Kidney epithelial cell (primary cell): ENCODE measurements around the gene DLEC1. TPM values are rescaled to one million over a fixed set of nuclear protein-coding genes. Genes with fewer than 3 reads are reported as not detected.

Experiments used
- DNase-seq: peaks from one replicate; pipeline ENCODE4 v3.0.0-alpha.2; 2010; ENCODE audit warnings: low read depth
- H3K27me3 ChIP-seq: 2 replicates; pipeline ENCODE4 v1.6.0; 2011; ENCODE audit warnings: low read length; ENCODE audit not compliant: control insufficient read depth, insufficient read depth
- H3K36me3 ChIP-seq: 2 replicates; pipeline ENCODE4 v1.5.1; 2011; ENCODE audit warnings: low read length; ENCODE audit not compliant: control insufficient read depth, insufficient read depth
- H3K4me3 ChIP-seq: 2 replicates; pipeline ENCODE4 v1.5.1; 2011; ENCODE audit warnings: low read depth, mild to moderate bottlenecking, control low read depth, low read length
- total RNA-seq: library from RNA; depleted of rRNA; stranded (reverse); fragments of >200 nt; gene quantifications from 2 replicates; pipeline ENCODE4 v1.2.3, GENCODE V29; 2015
- TF ChIP-seq, protein P1 (sequence below): IDR thresholded peaks from 2 replicates; pipeline ENCODE4 v1.5.1; 2011; ENCODE audit warnings: mild to moderate bottlenecking, moderate library complexity, low read length, control low read depth, inconsistent platforms; ENCODE audit not compliant: insufficient read depth, poor library complexity, severe bottlenecking

The DLEC1 gene
- total RNA-seq, 1 donor from 2014 or later, result 0.17 TPM

DNA sequence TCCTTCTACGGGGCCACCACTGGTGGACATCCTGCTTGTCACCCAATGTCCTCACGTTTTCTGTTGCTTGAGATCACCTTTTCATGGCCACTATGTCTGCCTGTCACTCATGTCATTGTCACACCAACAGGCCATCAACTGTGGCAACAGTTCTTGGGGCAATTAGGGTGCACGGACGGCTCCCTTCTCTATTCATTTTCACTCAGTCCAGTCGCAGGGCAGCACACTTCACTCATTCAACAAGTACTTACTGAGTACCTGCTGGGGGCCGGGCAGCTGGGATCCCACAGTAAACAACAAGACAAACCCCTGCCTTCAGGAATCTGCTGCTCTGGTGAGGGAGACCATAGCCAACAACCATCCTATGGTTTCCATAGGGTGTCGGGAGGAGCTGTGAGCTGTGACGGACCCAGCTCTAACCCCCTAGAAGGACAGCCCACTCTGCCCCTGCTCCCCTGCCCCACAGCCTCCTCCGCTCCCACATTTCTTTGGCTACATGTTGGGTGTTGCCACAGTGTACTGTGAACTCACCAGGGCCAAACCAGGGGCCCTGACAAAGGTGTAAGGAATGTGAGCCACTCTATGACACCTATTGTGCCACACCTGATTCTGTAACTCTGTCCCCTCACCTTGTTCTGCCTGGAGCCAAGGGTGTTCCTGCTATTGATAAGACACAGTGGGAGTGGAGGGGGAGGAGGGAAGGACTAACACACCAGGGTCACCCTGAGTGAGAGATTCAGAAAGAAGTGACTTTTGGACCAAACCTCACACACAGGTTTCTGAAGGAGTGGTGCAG is 46.5 kb upstream of the DLEC1 start:
- no peak for DNase-seq
- H3K4me3 ChIP-seq, result no peak overlapping the region
- no peaks in the 10 kb centered on the region for H3K36me3 ChIP-seq
- TF ChIP-seq, protein P1, sequence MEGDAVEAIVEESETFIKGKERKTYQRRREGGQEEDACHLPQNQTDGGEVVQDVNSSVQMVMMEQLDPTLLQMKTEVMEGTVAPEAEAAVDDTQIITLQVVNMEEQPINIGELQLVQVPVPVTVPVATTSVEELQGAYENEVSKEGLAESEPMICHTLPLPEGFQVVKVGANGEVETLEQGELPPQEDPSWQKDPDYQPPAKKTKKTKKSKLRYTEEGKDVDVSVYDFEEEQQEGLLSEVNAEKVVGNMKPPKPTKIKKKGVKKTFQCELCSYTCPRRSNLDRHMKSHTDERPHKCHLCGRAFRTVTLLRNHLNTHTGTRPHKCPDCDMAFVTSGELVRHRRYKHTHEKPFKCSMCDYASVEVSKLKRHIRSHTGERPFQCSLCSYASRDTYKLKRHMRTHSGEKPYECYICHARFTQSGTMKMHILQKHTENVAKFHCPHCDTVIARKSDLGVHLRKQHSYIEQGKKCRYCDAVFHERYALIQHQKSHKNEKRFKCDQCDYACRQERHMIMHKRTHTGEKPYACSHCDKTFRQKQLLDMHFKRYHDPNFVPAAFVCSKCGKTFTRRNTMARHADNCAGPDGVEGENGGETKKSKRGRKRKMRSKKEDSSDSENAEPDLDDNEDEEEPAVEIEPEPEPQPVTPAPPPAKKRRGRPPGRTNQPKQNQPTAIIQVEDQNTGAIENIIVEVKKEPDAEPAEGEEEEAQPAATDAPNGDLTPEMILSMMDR, result no peak
- no peaks in the 10 kb centered on the region for H3K27me3 ChIP-seq

DNA sequence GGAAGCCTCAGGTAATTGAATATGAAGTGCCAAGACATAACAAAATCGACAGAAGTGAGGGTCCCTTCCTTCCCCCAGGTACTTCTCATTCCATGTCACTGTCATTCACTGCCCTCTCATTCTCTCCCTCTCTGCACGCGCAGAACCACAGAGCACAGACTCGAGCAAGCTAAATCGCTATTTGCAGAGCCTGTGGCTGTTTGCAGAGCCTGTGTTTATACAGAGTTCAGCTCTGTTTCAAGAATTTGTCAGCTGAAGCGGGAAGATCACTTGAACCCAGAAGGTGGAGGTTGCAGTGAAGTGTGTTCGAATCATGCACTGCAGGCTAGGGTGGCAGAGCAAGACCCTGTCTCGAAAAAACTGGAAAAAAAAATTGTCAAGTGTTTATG is 45.9 kb upstream of the DLEC1 start:
- TF ChIP-seq, protein P1, result no peak
- Histone ChIP-seq H3K27me3 (no peaks in the 10 kb centered on the region), H3K36me3 (no peaks in the 10 kb centered on the region), H3K4me3 (no peak overlapping the region)
- DNase-seq, result no peak

DNA sequence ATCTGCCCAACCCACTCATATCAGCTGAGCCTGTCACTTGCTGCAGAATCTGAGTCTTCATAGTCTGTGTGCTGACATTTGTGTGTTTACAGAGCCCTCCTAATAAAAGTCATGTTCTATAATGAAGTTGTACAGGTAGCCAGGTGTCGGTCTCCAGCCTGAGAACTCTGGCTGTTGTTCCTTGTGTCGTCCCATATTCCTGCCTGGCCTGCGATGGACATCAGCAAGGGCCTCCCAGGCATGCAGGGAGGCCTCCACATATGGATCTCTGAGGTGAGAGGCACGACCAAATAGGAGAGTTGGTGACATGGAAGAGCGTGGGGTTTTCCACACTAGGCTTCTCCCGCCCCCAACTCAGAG is 45.6 kb upstream of the DLEC1 start:
- TF ChIP-seq, protein P1, result no peak
- H3K4me3 ChIP-seq, result no peak overlapping the region
- no peak for DNase-seq
- no peaks in the 10 kb centered on the region for H3K27me3 ChIP-seq
- no peaks in the 10 kb centered on the region for H3K36me3 ChIP-seq

DNA sequence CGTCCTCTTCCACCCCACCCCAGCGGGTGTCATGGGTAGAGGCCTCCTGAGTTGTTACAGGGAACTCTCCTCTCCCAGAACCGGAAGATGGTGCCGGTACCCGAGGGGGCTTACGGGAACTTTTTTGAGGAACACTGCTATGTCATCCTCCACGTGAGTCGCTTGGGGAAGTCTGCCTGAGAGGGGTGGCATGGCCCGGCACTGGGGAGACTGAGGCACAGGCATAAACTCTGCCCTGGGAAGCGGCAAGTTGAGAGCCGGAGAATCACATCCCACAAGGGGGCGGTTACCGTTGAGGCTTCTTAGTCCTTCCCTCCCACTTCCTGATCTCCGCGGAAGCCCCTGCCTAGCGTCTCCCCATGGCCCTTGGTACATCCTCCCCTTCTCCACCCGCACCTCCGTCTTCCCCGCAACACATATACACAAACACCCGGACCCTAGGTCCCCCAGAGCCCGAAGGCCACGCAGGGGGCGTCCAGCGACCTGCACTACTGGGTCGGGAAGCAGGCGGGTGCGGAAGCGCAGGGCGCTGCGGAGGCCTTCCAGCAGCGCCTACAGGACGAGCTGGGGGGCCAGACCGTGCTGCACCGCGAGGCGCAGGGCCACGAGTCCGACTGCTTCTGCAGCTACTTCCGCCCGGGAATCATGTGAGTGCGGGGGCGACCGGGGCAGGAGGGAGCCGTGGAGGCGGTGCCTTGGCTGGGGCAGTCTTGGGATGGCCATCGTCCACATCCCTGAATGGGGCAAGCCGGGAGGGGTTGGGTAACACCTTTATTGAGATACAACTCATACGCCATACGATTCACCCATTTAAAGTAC is 45.0 kb upstream of the DLEC1 start:
- Histone ChIP-seq H3K27me3 (no peaks in the 10 kb centered on the region), H3K4me3 (peak overlapping the region; percentile 48), H3K36me3 (no peaks in the 10 kb centered on the region)
- DNase-seq, result peak; percentile 19
- TF ChIP-seq, protein P1, result peak; percentile 17

DNA sequence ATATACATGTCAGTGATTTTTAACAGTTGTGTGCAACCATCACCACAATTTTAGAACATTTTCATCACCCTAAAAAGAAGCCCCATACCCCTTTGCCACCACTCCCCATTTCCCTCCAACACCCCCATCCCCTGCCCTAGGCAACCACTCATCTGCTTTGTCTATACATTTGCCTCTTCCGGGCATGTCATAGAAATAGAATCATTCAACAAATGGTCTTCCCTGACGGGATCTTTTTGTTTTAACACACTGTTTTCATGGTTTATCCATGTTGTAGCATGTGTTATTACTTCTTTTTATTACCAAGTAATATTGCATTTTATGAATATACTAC is 44.4 kb upstream of the DLEC1 start:
- TF ChIP-seq, protein P1, result no peak
- peak overlapping the region; percentile 48 for H3K4me3 ChIP-seq

More for the DNA sequence above, 44.4 kb upstream of the DLEC1 start:
- Histone ChIP-seq H3K36me3 (no peaks in the 10 kb centered on the region), H3K27me3 (no peaks in the 10 kb centered on the region)
- no peak for DNase-seq
